Mammary epithelial cell (primary cell): ENCODE results near the gene STON2.

Experiments used
- CTCF ChIP-seq, 2 donors: IDR thresholded peaks in 1 of 2; conservative IDR thresholded peaks in 1 of 2; 2 replicates each; pipeline ENCODE4 v1.5.1; 2011 to 2012; ENCODE audit warnings: inconsistent platforms in 2 of 2, low read length in 2 of 2, mild to moderate bottlenecking in 2 of 2, control low read depth in 1 of 2, low read depth in 1 of 2; ENCODE audit not compliant: insufficient read depth in 1 of 2; ENCODE audit errors: extremely low read depth in 1 of 2
- EZH2 ChIP-seq: IDR thresholded peaks from 2 replicates; pipeline ENCODE4 v1.6.1; 2012; ENCODE audit warnings: low read length, inconsistent platforms, borderline replicate concordance

GRCh38 chr14:81366884-81367283, 33.2 kb downstream of the STON2 start:
- TF ChIP-seq CTCF (conservative IDR thresholded peaks at IDR 0.05 in 1 of 2, IDR thresholded peaks at IDR 0.05 in 1 of 2; ENCODE audit: extremely low read depth in 1 of 2, insufficient read depth in 1 of 2, low read depth in 1 of 2, low read length in 2 of 2) (no peak), EZH2 (no peak)
